ENCODE results near the gene ZFYVE9.

ZFYVE9 gene

DNA sequence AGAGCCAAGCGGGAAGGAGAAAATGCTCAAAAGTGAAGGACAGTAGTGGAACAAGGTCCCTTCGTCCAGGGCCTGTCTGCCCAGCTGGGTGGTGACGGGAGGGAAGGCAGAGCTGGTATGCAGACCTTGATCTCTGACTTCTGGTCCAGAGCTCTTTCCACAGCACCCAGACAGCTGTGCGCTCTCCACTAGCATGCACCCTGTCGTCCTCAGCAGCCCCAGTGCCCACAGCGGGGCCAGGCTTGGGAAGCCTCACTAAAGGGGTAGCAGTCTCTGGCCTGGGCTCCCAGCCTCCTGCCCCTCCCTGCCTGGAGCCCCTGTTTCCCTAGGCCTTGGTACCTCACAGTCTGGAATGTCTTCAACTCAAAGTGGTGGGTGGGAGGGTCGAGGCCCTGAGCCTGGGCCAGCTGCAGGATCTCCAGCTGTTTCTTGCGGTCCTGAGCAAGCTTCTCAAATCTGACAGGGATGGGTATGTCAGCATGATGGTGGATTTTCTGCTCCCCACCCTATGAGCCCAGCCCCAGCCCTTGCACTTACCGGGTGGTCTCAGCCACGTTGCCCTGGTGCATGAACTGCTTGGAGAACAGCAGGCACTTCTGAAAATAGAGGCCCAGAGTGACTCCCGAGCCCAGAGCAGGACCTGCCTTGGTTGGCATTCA, 214.1 kb downstream of the ZFYVE9 start (continued):
- TF ChIP-seq, protein P1, sequence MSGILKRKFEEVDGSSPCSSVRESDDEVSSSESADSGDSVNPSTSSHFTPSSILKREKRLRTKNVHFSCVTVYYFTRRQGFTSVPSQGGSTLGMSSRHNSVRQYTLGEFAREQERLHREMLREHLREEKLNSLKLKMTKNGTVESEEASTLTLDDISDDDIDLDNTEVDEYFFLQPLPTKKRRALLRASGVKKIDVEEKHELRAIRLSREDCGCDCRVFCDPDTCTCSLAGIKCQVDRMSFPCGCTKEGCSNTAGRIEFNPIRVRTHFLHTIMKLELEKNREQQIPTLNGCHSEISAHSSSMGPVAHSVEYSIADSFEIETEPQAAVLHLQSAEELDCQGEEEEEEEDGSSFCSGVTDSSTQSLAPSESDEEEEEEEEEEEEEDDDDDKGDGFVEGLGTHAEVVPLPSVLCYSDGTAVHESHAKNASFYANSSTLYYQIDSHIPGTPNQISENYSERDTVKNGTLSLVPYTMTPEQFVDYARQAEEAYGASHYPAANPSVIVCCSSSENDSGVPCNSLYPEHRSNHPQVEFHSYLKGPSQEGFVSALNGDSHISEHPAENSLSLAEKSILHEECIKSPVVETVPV (CRISPR knock-in tag; IDR thresholded peaks at IDR 0.05): no peak
- no peak for TF ChIP-seq TOX (CRISPR knock-in tag; IDR thresholded peaks at IDR 0.05; ENCODE audit: borderline replicate concordance)
- TF ChIP-seq, protein P2, sequence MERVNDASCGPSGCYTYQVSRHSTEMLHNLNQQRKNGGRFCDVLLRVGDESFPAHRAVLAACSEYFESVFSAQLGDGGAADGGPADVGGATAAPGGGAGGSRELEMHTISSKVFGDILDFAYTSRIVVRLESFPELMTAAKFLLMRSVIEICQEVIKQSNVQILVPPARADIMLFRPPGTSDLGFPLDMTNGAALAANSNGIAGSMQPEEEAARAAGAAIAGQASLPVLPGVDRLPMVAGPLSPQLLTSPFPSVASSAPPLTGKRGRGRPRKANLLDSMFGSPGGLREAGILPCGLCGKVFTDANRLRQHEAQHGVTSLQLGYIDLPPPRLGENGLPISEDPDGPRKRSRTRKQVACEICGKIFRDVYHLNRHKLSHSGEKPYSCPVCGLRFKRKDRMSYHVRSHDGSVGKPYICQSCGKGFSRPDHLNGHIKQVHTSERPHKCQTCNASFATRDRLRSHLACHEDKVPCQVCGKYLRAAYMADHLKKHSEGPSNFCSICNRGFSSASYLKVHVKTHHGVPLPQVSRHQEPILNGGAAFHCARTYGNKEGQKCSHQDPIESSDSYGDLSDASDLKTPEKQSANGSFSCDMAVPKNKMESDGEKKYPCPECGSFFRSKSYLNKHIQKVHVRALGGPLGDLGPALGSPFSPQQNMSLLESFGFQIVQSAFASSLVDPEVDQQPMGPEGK (CRISPR knock-in tag; IDR thresholded peaks at IDR 0.05; ENCODE audit: borderline replicate concordance): no peak

DNA sequence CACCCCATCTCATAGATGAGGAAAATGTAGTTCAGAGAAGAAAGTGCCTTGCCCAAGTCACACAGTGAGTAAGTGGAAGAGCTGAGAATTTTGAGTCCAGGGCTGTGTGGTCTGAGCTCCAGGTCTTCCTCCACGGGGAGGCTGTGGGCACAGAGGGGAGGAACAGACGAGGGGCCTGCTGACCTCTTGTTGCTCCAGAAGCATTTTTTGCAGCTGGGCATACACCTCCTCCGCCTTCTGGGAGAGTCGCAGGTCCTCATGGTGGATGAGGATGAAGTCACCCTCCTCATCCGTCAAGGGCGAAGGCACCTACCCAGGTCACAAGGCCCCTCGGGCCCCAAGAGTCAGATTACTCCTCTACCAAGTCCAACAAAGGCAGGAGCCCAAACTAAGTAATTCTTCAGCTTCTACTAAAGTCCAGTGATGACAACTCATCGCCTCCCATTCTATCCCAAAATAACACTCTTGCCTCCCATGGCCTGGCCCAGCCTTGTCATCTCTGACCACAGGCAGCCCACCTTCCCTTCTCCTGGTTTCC, 215.0 kb downstream of the ZFYVE9 start:
- ATAC-seq: no peak
- TF ChIP-seq OSR1 (CRISPR knock-in tag; IDR thresholded peaks at IDR 0.05): no peak
- TF ChIP-seq GLIS3 (CRISPR knock-in tag; IDR thresholded peaks at IDR 0.05): no peak
- TF ChIP-seq TOX (CRISPR knock-in tag; IDR thresholded peaks at IDR 0.05; ENCODE audit: borderline replicate concordance): no peak
- no peak for TF ChIP-seq TCF4 (CRISPR knock-in tag; IDR thresholded peaks at IDR 0.05; ENCODE audit: borderline replicate concordance)
- no peak for TF ChIP-seq ZNF565 (CRISPR knock-in tag; conservative IDR thresholded peaks at IDR 0.05; ENCODE audit: low read depth)
- TF ChIP-seq ISL1 (CRISPR knock-in tag; IDR thresholded peaks at IDR 0.05): no peak
- TF ChIP-seq CSDC2 (CRISPR knock-in tag; IDR thresholded peaks at IDR 0.05): no peak
- TF ChIP-seq, protein P3, sequence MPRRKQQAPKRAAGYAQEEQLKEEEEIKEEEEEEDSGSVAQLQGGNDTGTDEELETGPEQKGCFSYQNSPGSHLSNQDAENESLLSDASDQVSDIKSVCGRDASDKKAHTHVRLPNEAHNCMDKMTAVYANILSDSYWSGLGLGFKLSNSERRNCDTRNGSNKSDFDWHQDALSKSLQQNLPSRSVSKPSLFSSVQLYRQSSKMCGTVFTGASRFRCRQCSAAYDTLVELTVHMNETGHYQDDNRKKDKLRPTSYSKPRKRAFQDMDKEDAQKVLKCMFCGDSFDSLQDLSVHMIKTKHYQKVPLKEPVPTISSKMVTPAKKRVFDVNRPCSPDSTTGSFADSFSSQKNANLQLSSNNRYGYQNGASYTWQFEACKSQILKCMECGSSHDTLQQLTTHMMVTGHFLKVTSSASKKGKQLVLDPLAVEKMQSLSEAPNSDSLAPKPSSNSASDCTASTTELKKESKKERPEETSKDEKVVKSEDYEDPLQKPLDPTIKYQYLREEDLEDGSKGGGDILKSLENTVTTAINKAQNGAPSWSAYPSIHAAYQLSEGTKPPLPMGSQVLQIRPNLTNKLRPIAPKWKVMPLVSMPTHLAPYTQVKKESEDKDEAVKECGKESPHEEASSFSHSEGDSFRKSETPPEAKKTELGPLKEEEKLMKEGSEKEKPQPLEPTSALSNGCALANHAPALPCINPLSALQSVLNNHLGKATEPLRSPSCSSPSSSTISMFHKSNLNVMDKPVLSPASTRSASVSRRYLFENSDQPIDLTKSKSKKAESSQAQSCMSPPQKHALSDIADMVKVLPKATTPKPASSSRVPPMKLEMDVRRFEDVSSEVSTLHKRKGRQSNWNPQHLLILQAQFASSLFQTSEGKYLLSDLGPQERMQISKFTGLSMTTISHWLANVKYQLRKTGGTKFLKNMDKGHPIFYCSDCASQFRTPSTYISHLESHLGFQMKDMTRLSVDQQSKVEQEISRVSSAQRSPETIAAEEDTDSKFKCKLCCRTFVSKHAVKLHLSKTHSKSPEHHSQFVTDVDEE (CRISPR knock-in tag; IDR thresholded peaks at IDR 0.05): no peak
- TF ChIP-seq, protein P1 (CRISPR knock-in tag; IDR thresholded peaks at IDR 0.05): no peak
- TF ChIP-seq, protein P4, sequence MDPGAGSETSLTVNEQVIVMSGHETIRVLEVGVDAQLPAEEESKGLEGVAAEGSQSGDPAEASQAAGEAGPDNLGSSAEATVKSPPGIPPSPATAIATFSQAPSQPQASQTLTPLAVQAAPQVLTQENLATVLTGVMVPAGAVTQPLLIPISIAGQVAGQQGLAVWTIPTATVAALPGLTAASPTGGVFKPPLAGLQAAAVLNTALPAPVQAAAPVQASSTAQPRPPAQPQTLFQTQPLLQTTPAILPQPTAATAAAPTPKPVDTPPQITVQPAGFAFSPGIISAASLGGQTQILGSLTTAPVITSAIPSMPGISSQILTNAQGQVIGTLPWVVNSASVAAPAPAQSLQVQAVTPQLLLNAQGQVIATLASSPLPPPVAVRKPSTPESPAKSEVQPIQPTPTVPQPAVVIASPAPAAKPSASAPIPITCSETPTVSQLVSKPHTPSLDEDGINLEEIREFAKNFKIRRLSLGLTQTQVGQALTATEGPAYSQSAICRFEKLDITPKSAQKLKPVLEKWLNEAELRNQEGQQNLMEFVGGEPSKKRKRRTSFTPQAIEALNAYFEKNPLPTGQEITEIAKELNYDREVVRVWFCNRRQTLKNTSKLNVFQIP (CRISPR knock-in tag; IDR thresholded peaks at IDR 0.05; ENCODE audit: borderline replicate concordance, low read depth): no peak
- no peak for TF ChIP-seq ARNTL (CRISPR knock-in tag; IDR thresholded peaks at IDR 0.05; ENCODE audit: borderline replicate concordance, low read depth)
- TF ChIP-seq ZNF70 (CRISPR knock-in tag; IDR thresholded peaks at IDR 0.05): no peak
- TF ChIP-seq, protein P2 (CRISPR knock-in tag; IDR thresholded peaks at IDR 0.05; ENCODE audit: borderline replicate concordance): no peak
- TF ChIP-seq ZFP3 (CRISPR knock-in tag; IDR thresholded peaks at IDR 0.05): no peak

DNA sequence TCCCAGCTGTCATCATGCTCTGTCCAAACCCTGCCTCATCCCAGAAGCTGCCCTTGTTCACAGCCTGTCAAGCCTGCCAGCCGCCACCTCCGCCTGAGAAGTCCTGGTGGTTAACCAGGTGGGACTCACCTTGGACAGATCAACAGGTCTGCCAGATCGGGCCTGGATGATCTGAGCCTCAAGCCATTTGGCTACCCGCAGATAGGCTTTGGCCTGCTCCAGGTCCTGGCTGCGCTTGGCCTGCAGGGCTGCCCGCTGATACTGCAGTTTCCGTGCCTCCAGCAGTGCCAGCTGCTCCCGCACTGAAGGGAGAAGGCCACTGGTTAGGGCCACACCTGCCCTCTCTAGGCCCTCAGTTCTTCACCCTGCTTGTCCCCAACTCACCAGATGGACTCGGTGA, 215.5 kb downstream of the ZFYVE9 start:
- no peak for ATAC-seq
- no peak for TF ChIP-seq ZFP30 (CRISPR knock-in tag; IDR thresholded peaks at IDR 0.05)
- TF ChIP-seq ISL1 (CRISPR knock-in tag; IDR thresholded peaks at IDR 0.05): no peak
- TF ChIP-seq, protein P4 (CRISPR knock-in tag; IDR thresholded peaks at IDR 0.05; ENCODE audit: borderline replicate concordance, low read depth): no peak
- no peak for TF ChIP-seq ESRRG (CRISPR knock-in tag; IDR thresholded peaks at IDR 0.05)
- TF ChIP-seq ZNF70 (CRISPR knock-in tag; IDR thresholded peaks at IDR 0.05): no peak
- TF ChIP-seq, protein P5, sequence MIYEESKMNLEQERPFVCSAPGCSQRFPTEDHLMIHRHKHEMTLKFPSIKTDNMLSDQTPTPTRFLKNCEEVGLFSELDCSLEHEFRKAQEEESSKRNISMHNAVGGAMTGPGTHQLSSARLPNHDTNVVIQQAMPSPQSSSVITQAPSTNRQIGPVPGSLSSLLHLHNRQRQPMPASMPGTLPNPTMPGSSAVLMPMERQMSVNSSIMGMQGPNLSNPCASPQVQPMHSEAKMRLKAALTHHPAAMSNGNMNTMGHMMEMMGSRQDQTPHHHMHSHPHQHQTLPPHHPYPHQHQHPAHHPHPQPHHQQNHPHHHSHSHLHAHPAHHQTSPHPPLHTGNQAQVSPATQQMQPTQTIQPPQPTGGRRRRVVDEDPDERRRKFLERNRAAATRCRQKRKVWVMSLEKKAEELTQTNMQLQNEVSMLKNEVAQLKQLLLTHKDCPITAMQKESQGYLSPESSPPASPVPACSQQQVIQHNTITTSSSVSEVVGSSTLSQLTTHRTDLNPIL (CRISPR knock-in tag; IDR thresholded peaks at IDR 0.05; ENCODE audit: low read depth): no peak
- no peak for TF ChIP-seq ARNTL (CRISPR knock-in tag; IDR thresholded peaks at IDR 0.05; ENCODE audit: borderline replicate concordance, low read depth)
- TF ChIP-seq, protein P3 (CRISPR knock-in tag; IDR thresholded peaks at IDR 0.05): no peak
- TF ChIP-seq CSDC2 (CRISPR knock-in tag; IDR thresholded peaks at IDR 0.05): no peak
- no peak for TF ChIP-seq ZNF565 (CRISPR knock-in tag; conservative IDR thresholded peaks at IDR 0.05; ENCODE audit: low read depth)
